CD4-positive, alpha-beta T cell treated with Interleukin-12 subunit alpha and Interleukin-12 subunit beta, for 1 hour (primary cell): ENCODE results near the gene FUT7.

Source experiments
- DNase-seq: peaks from one replicate; pipeline ENCODE4 v3.0.0-alpha.2; 2020

FUT7 gene

GRCh38 chr9:137017071-137017470 lies 14.8 kb downstream of the FUT7 start:
- no peak for DNase-seq

- no peak for DNase-seq
These were observed 15.5 kb downstream of the FUT7 start for GRCh38 chr9:137016436-137016835.

GRCh38 chr9:137015976-137016375 lies 15.9 kb downstream of the FUT7 start:
- DNase-seq, result no peak

DNA sequence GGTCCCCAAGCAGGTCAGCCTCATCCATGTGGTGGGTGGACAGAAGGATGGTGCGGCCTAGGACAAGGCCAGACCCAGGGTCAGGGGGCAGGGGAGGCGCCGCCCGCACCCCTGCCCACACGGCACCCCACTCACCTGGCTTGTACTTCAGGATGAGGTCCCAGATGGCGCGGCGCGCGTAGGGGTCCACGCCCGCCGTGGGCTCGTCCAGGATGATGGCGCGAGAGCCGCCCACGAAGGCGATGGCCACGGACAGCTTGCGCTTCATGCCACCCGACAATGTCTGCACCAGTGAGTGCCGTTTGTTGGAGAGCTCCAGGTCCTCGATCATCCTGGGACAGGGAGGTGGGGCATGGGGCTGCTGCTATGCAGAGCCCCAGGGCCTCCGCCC lies 16.4 kb downstream of the FUT7 start:
- no peak for DNase-seq

DNA sequence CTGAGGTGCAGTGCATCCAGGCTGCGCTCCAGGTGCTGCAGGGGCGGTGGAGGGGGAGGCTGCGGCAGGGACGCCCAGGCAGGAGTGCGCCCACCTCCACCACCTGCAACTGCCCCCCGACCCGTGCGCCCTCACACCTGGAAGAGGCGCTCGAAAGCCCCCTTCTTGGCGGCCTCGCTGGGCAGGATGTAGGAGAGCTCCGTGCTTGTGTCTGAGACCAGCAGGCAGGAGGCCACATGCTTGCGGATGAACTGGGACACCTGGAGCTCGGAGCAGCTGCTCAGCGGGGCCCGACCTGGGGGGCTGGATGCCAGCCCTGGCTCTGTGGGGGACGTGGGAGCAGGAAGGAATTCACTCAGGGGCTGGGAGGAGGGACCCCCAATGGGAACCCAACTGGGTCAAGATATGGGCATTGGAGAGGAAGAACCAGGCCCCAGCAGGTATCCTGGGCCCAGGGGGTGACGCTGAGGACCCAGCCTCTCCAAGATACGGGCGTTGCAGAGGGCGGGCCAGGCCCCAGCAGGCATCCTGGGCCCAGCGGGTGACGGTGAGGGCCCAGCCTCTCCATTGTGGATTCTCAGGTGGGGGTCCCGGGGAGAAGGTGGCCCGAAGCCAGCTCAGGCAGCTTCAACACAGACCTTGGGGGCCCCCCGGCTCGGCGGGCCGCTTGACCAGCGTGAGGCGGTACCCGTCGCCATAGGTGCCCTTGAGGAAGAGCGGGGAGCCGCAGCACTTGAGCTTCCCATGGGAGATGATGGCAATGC lies 16.9 kb downstream of the FUT7 start:
- DNase-seq, result no peak

GRCh38 chr9:137014166-137014565 lies 17.7 kb downstream of the FUT7 start:
- DNase-seq, result no peak

- DNase-seq, result no peak
These were observed 18.3 kb downstream of the FUT7 start for GRCh38 chr9:137013571-137013940.

GRCh38 chr9:137012694-137013570 lies 19.0 kb downstream of the FUT7 start:
- no peak for DNase-seq

DNA sequence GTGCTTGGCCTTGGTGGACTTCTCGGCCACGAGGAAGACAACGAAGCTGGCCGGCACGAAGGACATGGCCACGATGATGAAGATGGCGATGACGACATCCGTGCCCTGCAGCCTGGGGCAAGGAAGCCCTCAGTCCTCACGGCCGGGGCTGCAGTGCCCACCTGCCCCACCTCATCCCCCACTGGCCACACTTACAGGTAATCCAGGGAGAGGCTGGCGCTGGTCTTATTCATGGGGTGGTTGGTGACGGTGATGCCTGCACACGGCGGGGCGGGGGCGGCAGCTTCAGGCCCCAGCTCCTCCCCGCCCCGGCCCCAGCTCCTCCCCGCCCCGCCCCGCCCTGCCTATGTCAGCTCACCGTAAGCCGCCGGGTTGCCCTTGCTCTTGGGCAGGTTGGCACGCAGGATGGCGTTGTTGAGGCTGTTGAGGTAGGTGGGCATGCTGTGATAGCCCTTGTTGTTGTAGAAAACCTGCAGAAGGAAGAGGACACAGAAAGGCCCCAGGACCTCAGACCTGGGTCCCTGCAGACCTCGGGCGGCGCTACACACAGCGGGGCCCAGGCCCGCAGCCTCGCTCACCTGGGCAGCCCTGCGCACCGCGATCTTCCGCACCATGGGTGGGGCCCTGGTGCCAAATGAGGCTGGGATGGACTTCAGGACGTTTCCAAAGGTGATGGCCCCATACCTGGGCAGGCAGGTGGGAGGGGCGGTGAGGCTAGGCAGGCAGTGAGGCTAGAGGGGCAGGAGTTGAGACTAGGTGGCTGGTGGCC lies 19.8 kb downstream of the FUT7 start:
- no peak for DNase-seq

GRCh38 chr9:137011156-137011555 lies 20.7 kb downstream of the FUT7 start:
- DNase-seq, result no peak

DNA sequence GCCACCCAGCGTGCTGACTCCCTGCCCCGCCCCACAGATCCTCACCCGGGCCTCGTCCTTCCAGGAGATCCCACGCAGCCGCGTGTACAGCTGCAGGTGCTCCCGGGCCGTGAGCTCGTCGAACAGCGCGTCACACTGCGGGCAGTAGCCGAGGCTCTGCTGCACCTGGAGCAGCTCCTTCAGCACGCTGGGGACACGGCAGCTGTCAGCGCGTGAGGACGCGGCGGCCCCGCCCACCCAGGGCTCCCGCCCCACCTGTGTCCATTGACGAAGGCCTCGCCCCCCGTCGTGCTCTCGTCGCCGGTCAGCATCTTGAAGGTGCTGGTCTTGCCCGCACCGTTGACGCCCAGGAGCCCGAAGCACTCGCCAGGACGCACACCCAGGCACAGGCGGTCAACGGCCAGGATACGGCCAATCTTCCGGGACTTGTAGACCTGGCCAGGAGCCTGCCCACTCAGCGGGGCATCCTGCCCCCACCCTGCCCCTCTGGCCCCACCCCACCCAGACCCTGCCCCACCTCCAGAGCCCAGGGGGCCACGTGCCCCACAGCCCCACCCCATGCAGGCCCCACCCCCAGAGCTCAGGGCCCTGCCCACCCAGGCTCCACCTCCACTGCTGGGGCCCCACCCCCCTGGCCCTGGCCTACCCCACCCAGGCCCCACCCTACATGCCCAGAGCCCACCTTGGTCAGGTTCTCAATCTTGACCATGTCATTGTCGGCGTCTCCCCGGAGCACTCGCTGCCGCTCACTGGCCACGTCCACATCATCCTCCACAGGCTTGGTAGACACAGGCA lies 21.8 kb downstream of the FUT7 start:
- DNase-seq, result no peak

DNA sequence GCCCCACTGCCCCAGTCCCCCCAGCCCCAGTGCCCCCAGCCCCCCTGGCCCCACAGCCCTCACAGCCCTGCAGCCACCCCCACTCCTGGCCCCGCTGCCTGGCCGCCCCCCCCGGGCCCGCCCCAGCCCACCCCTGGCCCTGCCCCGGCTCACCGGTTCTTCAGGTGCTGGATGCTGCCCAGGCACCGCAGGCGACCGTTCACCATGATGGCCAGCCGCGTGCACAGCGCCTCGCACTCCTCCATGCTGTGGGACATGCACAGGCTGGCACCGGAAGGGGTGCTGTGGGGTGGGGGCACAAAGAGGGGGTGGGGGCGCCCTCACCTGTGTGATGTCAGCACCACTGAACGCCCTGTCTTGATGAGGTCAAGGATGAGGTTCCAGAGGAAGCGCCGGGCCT lies 22.7 kb downstream of the FUT7 start:
- DNase-seq, result no peak

GRCh38 chr9:137008312-137008711 lies 23.6 kb downstream of the FUT7 start:
- no peak for DNase-seq

GRCh38 chr9:137007816-137008270 lies 24.0 kb downstream of the FUT7 start:
- DNase-seq, result no peak

DNA sequence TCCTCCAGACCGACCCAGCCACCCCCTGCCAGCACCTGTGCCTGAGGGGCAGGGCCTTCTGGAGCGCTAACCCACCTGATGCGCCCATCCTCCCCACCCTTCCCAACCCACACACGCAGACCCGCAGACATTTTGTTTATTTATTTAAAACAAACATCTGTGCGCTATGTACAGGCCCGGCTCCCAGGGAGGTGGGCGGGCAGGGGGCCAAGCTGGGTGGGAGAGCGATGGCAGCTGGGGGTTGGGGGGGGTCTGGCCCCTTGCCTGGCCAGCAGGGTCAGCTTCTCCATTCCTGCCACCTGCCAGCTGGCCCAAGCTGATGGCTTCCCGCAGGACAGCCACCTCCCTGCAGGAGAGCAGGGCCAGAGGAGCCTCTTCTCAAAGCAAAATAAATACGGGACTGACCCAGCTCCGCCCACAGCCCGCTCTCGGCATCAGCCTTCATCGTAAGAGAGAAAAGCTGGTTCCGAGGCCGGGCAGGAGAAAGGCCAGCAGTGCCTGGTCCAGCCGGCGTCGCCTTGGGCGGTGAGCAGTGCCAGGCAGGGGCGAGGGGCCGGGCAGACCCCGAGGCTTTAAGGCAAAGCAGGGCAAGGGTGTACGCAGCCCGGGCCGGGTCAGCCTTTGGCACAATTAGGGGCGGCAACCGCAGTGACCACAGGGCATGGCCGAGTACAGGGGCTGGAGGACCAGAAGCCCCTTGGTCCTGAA lies 24.6 kb downstream of the FUT7 start:
- DNase-seq, result no peak

DNA sequence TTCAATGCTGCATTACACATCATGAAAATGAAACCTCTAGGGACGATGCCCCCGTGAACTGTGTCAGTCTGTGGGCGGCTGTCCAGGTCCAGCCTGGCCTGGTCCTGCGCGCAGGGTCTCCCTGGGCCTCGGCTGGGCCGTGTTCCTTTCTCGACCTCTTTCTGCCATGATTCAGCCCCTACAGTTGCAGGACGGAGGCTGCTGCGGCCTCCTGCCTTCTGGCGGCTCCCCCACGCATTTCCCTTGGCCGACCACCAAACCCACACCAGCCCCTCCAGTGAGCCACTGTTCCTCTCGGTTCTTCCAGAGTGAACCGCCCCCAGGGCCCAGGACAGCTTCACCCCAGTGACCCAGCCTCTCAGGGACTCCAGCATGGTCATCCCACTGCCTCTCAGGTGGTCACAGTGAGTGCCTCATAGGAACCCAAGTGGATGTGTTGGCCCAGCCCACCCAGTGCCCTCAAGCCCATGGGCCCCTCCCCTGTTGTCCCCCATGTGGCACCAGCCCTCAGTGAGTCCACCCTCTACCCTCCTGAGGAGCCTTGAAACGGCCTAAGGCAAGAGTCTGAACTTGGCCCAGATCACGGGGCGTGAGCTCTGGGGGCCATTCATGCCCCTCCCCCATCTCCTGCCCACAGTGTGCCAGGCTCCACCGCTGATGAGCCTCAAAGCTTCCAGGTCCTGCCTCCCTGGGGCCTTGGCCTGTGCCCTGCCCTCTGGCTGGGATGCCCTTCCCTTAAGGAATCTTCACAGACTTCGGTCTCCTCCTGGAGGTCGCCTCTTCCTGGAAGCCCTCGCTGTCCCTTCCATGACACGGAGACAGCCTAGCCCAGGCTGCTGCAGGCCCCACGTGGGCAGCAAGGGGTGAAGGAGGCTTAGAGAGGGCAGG lies 25.5 kb downstream of the FUT7 start:
- DNase-seq, result no peak

DNA sequence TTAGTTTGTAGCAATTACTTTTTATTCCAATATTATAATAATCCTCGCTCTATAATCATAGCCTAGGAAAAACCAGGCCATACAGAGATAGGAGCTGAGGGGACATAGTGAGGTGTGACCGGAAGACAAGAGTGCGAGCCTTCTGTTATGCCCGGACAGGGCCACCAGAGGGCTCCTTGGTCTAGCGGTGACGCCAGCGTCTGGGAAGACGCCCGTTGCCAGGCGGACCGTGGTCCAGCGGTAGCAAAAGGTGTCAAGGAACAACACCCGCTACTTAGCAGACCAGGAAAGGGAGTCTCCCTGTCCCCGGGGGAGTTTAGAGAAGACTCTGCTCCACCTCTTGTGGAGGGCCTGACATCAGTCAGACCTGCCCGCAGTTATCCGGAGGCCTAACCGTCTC lies 27.6 kb downstream of the FUT7 start:
- DNase-seq, result peak; percentile 26

GRCh38 chr9:137002646-137003041 lies 29.2 kb downstream of the FUT7 start:
- DNase-seq, result no peak

- DNase-seq, result no peak
These were observed 29.8 kb downstream of the FUT7 start for GRCh38 chr9:137001857-137002645.
